GM18868 (cell line): Measurements from ENCODE around the gene DISC1.
"Not testable (repeated sequence)": the region's sequence is repeated elsewhere in the genome, so short reads cannot be mapped to it uniquely, and the experiment has no call there.

Experiments used
- ATAC-seq: cut with Tn5 transposase; IDR thresholded peaks from one replicate; pipeline ENCODE4 v1.9.1; 2021; ENCODE audit warnings: mild to moderate bottlenecking, moderate library complexity; ENCODE audit not compliant: unreplicated experiment

The DISC1 gene

DNA sequence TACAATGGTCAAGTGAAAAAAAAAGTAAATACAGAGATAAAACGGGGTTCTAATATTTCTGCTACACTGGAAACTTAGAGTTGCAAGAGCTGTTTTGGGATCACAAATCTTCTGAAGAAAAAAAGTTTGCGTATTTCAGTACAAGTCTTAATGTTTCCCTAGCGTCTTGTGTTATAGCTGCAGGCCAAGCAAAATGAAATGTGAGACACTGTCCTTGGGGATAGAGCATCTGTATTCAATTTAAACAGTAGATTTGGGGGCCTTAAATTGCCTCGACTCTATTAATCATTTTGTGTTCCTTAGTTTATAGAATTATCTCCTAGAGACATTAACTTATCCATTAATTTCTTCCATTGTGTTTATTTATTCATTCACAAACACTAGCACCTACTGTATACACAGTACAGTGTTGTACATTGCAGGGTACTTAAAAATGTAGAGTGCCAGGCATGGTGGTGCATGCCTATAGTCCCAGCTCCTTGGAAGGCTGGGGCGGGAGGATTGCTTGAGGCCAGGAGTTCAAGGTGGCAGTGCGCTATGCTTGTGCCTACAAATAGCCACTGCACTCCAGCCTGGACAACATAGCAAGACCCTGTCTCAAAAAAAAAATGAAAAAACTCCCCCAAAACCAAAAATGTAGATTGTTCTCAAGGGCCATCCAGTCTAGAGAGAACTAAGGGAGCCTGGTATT, 7.9 kb downstream of the DISC1 start:
- ATAC-seq, result no peak

DNA sequence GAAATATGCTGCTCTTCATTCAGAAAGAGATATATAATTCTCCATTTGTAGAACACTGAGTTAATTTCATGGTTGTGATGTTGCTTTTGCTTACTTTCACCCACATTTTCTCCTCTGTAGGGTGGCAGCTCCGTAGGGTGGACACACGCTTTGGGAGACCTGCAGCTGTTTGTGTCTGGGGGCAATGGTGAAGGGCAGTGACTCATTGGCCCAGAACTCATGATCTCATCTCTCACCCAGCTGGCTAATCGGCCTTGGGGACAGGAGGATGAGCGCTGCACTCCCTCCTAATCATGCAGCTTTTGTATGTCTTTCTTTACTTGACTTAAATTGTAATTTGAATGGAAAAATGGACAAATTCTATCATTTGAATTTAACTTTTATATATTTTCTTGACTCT, 9.6 kb downstream of the DISC1 start:
- no peak for ATAC-seq

DNA sequence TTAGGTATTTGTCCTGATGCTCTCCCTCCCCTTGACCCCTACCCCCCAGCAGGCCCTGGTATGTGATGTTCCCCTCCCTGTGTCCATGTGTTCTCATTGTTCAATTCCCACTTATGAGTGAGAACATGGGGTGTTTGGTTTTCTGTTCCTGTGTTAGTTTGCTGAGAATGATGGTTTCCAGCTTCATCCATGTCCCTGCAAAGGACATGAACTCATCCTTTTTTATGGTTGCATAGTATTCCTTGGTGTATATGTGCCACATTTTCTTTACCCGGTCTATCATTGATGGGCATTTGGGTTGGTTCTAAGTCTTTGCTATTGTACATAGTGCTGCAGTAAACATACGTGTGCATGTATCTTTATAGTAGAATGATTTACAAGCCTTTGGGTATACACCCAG, 10.3 kb downstream of the DISC1 start:
- not testable (repeated sequence) for ATAC-seq

DNA sequence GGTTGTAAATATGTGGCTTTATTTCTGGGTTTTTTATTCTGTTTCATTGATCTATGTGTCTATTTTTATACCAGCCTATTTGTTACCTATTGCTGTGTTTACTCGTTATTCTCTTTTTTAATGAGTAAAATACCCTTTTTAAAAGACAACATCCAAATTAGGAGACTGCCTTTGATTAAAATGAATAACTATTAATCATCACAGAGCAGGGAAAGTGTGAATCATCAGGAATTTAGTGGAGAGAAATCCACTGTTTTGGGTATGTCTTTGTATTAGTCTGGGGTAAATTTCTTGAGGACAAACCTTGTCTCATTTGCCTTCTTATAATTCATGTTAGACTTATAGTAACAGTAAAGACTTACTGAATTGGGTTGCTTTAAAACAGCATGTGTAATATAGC, 12.1 kb downstream of the DISC1 start:
- ATAC-seq, result no peak

DNA sequence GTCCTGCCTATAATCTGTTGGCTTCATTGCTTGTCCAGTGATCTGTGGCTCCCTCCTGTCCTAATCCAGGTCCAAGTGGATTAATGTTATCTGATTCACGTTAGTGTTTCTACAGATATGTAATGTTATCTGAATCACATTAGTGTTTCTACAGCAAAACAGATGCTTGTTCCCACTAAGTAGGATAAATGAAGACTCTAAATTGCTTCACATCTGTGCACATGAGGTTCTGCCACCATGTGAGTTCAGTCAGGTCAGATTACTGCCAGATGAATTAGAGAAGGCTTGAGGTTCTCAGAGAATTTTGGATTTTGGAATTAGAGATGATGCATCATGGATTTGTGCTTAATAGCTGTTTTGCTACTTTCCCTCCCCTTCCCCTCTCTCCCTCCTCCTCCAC, 13.2 kb downstream of the DISC1 start:
- no peak for ATAC-seq

DNA sequence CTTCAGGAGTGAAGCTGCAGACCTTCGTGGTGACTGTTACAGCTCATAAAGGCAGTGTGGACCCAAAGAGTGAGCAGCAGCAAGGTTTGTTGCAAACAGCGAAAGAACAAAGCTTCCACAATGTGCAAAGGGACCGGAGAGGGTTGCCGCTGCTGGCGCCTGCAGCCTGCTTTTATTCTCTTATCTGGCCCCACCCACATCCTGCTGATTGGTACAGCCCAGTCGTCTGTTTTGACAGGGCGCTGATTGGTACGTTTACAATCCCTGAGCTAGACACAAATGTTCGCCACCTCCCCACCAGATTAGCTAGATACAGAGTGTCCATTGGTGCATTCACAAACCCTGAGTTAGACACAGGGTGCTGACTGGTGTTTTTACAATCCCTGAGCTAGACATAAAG, 14.9 kb downstream of the DISC1 start:
- ATAC-seq, result not testable (repeated sequence)

DNA sequence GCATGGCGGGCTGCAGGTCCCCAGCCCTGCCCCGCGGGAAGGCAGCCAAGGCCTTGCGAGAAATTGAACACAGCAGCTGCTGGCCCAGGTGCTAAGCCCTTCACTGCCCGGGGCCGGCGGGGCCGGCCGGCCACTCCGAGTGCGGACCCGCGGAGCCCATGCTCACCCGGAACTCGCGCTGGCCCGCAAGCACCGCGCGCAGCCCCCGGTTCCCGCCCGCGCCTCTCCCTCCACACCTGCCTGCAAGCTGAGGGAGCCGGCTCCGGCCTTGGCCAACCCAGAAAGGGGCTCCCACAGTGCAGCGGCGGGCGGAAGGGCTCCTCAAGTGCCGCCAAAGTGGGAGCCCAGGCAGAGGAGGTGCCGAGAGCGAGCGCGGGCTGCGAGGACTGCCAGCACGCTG, 15.5 kb downstream of the DISC1 start:
- not testable (repeated sequence) for ATAC-seq

DNA sequence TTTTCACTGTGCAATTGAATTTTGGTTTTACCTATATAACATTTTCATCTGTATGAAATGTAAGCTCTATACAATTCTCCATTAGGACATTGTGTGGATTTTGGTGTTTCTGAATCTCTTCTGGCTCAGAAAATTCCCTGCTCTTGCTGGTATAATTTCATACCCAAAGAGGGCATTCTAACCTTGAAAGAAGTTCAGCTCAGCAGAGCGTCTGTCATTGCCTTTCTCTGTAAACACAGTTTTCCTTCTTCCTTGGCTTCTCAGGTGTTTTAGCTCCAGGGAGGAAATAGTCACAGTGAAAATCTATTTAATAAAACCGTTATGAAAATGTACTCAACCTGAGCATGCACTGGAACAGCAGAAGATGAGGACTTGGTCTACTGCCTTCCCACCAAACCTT, 16.0 kb downstream of the DISC1 start:
- ATAC-seq, result no peak

DNA sequence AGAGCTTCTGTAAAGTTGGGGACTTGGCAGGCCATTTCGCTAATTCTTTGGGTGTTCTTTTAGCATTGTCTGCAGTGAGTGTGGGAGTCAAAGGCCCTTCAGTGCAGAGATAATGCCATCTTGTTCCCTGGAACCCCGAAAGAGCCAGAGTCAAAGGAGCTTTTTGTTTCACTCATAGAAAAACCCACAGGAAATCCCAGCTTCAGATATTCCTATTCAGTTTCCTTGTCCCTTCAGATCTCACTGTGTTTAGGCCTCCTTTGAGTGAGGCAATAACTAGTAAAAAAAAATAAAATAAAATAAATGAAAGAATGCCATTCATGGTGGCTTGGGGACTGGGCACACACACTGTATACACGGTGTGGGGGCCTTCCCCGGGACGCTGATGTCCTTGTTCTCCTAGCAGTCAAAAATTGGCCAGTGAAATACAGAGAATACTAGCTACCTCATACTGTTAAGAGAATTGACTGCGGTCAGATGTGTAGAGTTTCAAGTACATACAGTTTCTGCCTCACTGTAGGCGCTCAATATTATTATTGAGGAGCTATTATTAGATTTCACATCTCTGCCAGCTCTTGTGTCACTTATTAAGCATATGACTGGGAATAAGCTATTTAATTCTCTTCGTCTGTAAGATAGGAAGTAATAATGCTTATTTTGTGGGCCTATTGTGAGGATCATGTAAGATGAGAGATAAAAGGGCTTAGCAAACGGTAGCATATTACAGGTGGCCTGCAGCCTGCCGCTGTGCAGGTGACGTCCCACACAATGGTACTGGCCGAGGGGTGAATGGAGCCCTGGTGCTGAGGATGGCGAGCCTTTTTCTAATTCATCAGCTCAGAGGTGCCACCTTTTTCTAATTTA, 16.7 kb downstream of the DISC1 start:
- no peak for ATAC-seq

DNA sequence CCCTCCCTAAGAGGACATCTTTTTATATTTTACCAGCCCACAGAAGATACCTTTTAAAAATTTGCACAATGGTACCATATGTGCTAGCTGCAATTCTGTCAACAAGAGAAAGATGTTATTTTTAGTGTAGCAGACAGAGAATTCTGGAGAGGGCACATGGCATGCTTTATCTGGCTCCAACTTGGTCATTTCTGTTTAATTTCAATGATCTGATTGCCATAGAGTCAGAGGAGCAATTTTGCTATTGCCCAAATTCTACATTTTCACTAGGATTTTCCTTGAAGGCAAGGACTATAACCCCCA, 17.3 kb downstream of the DISC1 start:
- no peak for ATAC-seq

DNA sequence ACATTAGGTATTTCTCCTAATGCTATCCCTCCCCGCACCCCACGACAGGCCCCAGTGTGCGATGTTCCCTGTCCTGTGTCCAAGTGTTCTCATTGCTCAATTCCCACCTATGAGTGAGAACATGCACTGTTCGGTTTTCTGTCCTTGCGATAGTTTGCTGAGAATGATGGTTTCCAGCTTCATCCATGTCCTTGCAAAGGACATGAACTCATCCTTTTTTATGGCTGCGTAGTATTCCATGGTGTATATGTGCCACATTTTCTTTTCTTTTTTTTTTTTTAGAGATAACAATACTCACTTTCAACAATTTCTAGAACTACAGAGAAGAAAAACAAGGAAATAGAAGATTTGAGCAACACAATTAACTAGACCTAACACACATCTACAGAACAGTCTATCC, 19.0 kb downstream of the DISC1 start:
- not testable (repeated sequence) for ATAC-seq

DNA sequence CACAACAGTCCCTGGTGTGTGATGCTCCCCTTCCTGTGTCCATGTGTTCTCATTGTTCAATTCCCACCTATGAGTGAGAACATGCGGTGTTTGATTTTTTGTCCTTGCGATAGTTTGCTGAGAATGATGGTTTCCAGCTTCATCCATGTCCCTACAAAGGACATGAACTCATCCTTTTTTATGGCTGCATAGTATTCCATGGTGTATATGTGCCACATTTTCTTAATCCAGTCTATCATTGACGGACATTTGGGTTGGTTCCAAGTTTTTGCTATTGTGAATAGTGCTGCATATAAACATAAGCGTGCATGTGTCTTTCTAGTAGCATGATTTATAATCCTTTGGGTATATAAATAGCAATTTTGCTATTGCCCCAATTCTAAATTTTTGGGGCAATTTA, 19.6 kb downstream of the DISC1 start:
- ATAC-seq, result not testable (repeated sequence)

DNA sequence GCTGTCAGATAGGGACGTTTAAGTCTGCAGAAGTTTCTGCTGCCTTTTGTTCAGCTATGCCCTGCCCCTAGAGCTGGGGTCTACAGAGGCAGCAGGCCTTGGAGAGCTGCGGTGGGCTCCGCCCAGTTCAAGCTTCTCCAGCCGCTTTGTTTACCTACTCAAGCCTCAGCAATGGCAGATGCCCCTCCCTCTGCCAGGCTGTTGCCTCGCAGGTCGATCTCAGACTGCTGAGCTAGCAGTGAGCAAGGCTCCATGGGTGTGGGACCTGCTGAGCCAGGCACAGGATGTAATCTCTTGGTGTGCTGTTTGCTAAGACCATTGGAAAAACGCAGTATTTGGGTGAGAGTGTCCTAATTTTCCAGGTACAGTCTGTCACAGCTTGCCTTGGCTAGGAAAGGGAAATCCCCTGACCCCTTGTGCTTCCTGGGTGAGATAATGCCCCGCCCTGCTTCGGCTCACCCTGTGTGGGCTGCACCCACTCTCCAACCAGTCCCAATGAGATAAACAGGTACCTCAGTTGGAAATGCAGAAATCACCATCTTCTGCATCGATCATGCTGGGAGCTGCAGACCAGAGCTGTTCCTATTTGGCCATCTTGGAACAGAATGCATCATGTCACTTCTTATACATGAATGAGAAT, 25.2 kb downstream of the DISC1 start:
- ATAC-seq, result not testable (repeated sequence)

DNA sequence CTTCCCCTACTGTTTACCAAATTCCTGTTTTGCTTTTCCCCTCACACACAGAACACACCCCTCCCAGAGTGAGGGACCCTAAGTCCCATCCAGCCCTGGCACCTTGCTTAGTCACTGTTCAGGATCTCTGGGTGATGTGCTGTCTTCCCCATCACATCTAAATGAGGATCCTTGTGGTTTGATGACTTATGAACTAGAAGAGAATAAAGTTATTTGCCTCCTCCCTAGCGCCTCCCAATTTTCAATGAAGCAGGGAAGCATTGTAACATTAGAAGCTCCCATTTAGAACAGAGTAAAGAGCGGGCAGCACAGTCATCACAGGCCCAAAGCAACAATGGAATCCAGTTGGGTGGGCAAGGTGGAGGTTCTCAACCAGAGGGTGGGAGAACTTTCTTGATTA, 27.0 kb downstream of the DISC1 start:
- no peak for ATAC-seq

DNA sequence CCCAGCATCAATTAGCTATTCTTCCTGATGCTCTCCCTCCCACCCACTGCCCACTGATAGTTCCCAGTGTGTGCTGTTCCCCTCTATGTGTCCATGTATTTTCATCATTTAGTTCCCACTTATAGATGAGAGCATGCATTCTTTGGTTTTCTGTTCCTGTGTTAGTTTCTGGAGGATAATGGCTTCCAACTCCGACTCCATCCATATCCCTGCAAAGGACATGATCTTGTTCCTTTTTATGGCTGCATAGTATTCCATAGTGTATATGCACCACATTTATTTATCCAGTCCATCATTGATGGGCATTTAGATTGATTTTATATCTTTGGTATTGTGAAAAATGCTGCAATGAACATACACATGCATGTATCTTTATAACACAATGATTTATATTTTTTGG, 30.2 kb downstream of the DISC1 start:
- no peak for ATAC-seq

DNA sequence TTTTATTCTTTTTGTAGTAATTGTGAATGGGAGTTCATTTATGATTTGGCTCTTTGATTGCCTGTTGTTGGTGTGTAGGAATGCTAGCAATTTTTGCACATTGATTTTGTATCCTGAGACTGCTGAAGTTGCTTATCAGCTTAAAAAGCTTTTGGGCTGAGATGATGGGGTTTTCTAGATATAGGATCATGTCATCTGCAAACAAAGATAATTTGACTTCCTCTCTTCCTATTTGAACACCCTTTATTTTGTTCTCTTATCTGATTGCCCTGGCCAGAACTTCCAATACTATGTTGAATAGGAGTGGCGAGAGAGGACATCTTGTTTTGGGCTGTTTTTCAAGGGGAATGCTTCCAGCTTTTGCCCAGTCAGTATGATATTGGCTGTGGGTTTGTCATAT, 31.6 kb downstream of the DISC1 start:
- not testable (repeated sequence) for ATAC-seq

DNA sequence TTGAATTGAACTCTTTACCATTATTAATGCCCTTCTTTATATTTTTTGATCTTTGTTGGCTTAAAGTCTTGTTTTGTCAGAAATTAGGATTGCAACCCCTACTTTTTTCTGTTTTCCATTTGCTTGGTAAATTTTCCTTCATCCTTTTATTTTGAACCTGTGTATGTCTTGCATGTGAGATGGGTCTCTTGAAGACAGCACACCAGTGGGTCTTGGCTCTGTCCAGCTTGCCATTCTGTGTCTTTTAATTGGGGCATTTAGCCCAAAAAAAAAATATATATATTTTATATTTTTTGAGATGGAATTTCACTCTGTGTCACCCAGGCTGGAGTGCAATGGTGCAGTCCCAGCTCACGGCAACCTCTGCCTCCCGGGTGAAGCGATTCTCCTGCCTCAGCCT, 33.6 kb downstream of the DISC1 start:
- no peak for ATAC-seq

DNA sequence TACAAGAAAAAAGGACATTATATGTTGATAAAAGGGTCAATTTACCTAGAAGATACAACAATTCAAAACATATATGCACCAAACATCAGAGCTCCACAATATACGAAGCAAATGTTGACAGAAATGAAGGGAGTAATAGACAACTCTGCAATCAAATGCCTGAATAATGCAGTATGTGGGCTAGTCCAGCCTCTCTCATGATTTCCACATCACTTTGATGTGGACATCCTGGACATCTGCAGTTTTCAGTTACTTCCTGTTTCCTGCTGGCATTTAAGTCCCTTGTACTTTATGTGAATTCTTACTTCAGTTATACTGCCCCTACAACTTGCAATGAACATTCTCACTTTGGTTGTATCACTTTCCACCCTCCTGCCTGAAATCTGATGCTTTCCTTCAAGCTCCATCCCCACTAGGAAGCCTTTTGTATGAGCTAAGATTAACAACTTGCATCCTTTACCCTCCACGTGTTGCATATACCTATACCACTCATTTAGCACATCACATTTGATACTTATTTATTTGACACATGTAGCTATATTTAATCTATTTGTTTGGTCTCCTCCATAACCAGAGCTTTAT, 36.7 kb downstream of the DISC1 start:
- ATAC-seq, result no peak

DNA sequence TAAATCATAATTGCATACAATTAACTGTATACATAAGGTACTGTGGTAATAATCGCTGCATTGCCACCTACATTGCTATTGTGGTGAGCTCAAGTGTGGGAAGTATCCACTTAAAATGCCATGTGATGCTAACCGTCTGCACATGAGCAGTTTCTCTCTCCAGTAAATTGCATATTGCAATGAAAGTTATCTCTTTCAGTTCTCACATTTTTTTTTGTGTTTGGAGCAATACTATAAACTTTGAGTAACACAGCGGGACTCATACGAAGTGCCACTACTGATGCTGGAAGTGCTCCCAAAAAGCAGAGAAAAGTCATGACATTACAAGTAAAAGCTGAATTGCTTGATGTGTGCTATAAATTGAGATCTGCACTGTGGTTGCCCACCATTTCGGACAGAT, 38.5 kb downstream of the DISC1 start:
- ATAC-seq, result no peak

DNA sequence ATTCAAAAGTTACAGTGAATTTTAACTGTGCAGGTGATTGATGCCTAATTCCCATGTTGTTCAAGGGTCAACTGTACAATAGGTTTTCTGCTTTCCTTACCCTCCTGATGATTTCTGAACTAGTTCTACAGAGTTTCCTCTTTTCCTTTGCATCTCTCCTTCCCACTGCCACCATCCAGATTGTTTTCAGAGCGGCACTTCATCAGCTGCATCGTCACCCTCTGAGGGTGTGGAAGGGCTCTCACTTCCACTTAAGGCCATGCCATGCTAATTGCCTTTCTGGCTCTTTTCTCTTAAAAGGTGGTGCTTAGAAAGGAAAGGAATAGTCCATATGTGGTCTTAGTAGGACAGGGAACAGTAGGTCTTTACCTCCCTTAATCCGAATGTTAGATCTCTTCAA, 39.1 kb downstream of the DISC1 start:
- no peak for ATAC-seq

DNA sequence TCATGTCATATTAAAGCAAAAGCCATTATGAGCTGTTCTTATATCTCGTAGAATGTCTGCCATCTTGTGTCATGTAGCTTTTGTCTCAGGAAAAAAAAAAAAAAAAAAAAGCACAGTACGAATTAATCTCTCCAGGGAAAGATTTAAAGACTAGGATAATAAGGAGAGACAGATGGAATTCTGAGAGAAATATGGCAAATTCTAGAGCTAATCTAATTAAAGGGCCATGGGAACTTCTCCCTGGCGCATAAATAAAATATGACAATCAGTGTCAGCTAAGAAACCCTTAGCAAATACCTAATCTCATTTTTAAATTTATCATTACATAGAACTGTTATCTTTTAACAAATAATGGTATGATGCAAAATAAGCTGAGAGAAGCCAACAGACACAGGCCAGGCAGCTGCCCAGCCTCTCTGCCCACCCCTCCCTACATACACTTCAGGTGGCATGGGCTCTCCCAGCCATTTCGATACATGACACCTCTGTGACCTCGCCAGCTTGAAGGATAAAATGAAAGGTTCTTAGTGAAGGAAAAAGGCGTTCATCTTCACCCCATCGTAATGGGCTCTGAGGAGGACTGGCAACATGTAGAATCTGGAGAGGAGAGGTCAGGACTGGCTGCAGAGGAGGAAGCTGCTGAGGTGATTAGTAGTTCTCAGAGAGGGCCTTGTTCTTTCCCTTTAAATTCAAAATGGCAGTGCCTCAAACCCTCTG, 39.8 kb downstream of the DISC1 start:
- no peak for ATAC-seq
